Nephron progenitor cell (in vitro differentiated cells): Measurements from ENCODE around the gene AP4B1.
A peak's percentile ranks its signal among the peaks of the same experiment; 100 is the strongest.

Experiments
- DNase-seq: peaks from one replicate; pipeline ENCODE4 v3.0.0; 2021
- H3K27ac Mint-ChIP-seq: 2 replicates; pipeline ENCODE4 v1.8.0; 2021; ENCODE audit warnings: mild to moderate bottlenecking, moderate library complexity, mixed read lengths
- H3K27me3 Mint-ChIP-seq: 2 replicates; pipeline ENCODE4 v1.8.0; 2021; ENCODE audit warnings: mild to moderate bottlenecking, low read depth, mixed read lengths; ENCODE audit not compliant: poor library complexity
- H3K36me3 Mint-ChIP-seq: 2 replicates; pipeline ENCODE4 v1.8.0; 2021; ENCODE audit warnings: low read depth, mixed read lengths
- H3K4me1 Mint-ChIP-seq: 2 replicates; pipeline ENCODE4 v1.8.0; 2021; ENCODE audit warnings: mixed read lengths
- H3K4me3 Mint-ChIP-seq: 2 replicates; pipeline ENCODE4 v1.8.0; 2021; ENCODE audit warnings: mild to moderate bottlenecking, moderate library complexity, mixed read lengths
- H3K9me3 Mint-ChIP-seq: 2 replicates; pipeline ENCODE4 v1.8.0; 2021; ENCODE audit warnings: mild to moderate bottlenecking, moderate library complexity, mixed read lengths
- CTCF ChIP-seq: fragments of 200-600 bp; sonication (generic); IDR thresholded peaks from 2 replicates; pipeline ENCODE4 v1.5.0; 2021; ENCODE audit warnings: antibody characterized with exemption

Gene AP4B1

GRCh38 chr1:113934511-113935055, 30.0 kb upstream of the AP4B1 start:
- Mint-ChIP-seq H3K27ac (no peak overlapping the region), H3K36me3 (peaks cover 4% of the 10 kb centered on the region), H3K4me1 (peaks cover 58% of the 10 kb centered on the region), H3K9me3 (no peaks in the 10 kb centered on the region), H3K27me3 (no peaks in the 10 kb centered on the region), H3K4me3 (no peak overlapping the region)
- DNase-seq, result no peak
- TF ChIP-seq CTCF, result no peak

GRCh38 chr1:113934006-113934405, 29.4 kb upstream of the AP4B1 start:
- no peak for TF ChIP-seq CTCF
- Mint-ChIP-seq H3K27ac (no peak overlapping the region), H3K4me1 (peaks cover 54% of the 10 kb centered on the region), H3K36me3 (peaks cover 4% of the 10 kb centered on the region), H3K4me3 (no peak overlapping the region), H3K9me3 (no peaks in the 10 kb centered on the region), H3K27me3 (no peaks in the 10 kb centered on the region)
- DNase-seq, result no peak

- Mint-ChIP-seq H3K27me3 (peaks cover 7% of the 10 kb centered on the region), H3K9me3 (no peaks in the 10 kb centered on the region), H3K36me3 (peaks cover 4% of the 10 kb centered on the region), H3K4me3 (peak overlapping the region; percentile 97), H3K4me1 (peaks cover 57% of the 10 kb centered on the region), H3K27ac (peak overlapping the region; percentile 99)
- no peak for TF ChIP-seq CTCF
- DNase-seq, result no peak
Measured at GRCh38 chr1:113931451-113931851, 26.9 kb upstream of the AP4B1 start.

- Mint-ChIP-seq H3K36me3 (peaks cover 4% of the 10 kb centered on the region), H3K27me3 (peaks cover 10% of the 10 kb centered on the region), H3K27ac (peak overlapping the region; percentile 99), H3K9me3 (no peaks in the 10 kb centered on the region), H3K4me1 (peaks cover 57% of the 10 kb centered on the region), H3K4me3 (peak overlapping the region; percentile 97)
- no peak for TF ChIP-seq CTCF
- DNase-seq, result peak; percentile 11
Measured at GRCh38 chr1:113930499-113931161, 26.0 kb upstream of the AP4B1 start.

GRCh38 chr1:113929750-113930498, 25.3 kb upstream of the AP4B1 start:
- H3K4me1 Mint-ChIP-seq, result peaks cover 57% of the 10 kb centered on the region
- no peak for TF ChIP-seq CTCF
- no peak for DNase-seq
- peaks cover 17% of the 10 kb centered on the region for H3K27me3 Mint-ChIP-seq
- peaks cover 4% of the 10 kb centered on the region for H3K36me3 Mint-ChIP-seq
- H3K4me3 Mint-ChIP-seq, result peak overlapping the region; percentile 97
- H3K9me3 Mint-ChIP-seq, result no peaks in the 10 kb centered on the region
- peak overlapping the region; percentile 99 for H3K27ac Mint-ChIP-seq
